HFF-Myc (cell line): Measurements from ENCODE around the gene NIPBL.

Experiments used
- DNase-seq: peaks from one replicate; pipeline ENCODE4 v3.0.0-alpha.2; 2011; ENCODE audit warnings: low read depth; ENCODE audit errors: extremely low read depth
- H3K4me3 ChIP-seq: replicated peaks from 2 replicates; pipeline ENCODE4 v1.5.1; 2011; ENCODE audit warnings: low read depth, mild to moderate bottlenecking, control low read depth, low read length
- TF ChIP-seq, protein P1 (sequence below): IDR thresholded peaks from 2 replicates; pipeline ENCODE4 v1.5.1; 2012; ENCODE audit warnings: mild to moderate bottlenecking, low read depth, low read length, control low read depth; ENCODE audit errors: missing control alignments

NIPBL gene

DNA sequence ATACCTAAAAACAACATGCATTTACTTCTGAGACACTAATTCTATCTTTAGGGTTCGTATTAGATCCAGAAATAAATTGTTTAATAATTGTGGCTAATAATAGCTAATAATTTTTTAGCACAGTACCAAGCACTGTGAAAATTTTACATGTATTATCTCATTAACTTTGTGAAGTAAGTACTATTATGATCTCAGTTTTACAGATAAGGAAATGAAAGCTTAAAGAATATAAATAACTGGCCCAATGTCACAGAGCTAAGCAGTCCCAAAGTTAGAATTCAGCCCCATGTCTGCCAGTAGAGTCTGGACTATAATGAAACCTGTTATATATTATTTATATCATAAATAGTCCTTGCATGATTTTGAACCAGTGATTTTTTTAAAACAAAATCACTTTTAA lies 163.3 kb downstream of the NIPBL start:
- TF ChIP-seq, protein P1, sequence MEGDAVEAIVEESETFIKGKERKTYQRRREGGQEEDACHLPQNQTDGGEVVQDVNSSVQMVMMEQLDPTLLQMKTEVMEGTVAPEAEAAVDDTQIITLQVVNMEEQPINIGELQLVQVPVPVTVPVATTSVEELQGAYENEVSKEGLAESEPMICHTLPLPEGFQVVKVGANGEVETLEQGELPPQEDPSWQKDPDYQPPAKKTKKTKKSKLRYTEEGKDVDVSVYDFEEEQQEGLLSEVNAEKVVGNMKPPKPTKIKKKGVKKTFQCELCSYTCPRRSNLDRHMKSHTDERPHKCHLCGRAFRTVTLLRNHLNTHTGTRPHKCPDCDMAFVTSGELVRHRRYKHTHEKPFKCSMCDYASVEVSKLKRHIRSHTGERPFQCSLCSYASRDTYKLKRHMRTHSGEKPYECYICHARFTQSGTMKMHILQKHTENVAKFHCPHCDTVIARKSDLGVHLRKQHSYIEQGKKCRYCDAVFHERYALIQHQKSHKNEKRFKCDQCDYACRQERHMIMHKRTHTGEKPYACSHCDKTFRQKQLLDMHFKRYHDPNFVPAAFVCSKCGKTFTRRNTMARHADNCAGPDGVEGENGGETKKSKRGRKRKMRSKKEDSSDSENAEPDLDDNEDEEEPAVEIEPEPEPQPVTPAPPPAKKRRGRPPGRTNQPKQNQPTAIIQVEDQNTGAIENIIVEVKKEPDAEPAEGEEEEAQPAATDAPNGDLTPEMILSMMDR, result no peak
- H3K4me3 ChIP-seq, result no peak overlapping the region
- no peak for DNase-seq

DNA sequence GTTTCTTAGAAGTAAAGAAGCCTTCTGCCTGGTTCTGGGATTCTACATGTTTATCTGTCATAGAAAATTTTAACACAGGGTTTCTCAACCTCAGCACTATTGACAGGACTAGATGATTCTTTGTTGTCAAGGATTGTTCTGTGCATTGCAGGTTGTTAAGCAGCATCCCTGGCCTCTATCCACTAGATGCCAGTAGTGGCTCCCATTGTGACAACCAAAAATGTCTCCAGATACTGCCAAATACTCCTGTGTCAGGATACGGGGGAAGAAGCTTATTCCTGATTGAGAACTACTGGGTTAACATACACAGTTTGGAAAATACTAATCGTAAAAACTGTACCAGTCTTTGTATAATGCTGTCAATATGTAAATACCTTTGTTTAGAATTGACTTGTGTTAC lies 167.1 kb downstream of the NIPBL start:
- TF ChIP-seq, protein P1, result peak; percentile 6
- DNase-seq, result no peak
- no peak overlapping the region for H3K4me3 ChIP-seq

DNA sequence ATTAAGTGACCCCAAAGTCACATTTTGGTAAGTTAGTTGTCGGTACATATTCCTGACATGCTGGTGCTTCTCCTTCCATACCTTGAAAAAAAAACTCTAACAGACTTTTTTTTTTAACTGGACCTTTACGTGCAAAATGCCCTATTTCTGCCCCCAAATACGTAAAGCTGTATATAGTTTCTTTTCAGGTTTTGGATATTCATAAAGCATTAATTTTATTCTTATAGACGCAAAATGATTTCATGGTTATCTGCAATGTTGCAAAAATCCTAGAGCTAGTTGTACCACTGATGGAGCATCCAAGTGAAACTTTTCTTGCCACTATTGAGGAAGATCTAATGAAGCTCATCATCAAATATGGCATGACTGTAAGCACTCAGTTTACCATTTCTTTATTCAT lies 167.6 kb downstream of the NIPBL start:
- no peak for DNase-seq
- TF ChIP-seq, protein P1, result no peak
- H3K4me3 ChIP-seq, result no peak overlapping the region

DNA sequence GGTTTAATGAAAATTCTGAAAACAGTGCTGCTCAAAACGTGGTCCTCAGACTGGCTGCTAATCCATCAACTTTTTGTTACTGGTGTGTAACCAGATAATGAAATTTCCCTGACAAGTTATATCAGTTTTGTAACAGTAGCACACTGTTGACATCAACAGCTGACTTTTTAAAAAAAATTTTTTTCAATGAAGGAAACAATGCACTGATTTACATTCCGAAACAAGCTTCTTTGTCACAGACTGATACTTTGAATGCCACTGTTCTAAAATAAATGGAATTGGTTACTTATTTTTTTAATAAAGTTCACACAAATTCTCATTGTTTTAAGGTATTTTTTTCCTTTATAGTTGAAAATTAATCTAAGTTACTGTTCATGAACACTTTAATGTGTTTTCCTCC lies 169.1 kb downstream of the NIPBL start:
- H3K4me3 ChIP-seq, result no peak overlapping the region
- no peak for DNase-seq
- TF ChIP-seq, protein P1, result no peak

DNA sequence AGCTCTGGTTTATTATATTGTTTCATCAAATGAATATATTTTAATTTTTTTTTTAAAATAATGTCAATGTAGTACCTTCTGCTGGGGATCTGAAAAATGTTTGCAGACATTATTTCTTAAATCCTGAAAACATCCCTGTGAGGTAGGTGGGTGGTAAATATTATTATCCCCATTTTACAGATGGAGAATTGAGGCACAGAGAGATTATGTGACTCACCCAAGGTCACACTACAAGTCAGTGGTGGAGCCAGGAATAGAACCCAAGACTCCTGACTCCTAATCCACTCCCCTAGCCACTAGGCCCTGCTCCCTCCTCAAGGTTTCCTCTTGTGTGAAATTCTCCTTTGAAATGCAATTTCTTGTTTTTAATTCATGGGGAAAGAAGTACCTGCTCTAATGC lies 171.4 kb downstream of the NIPBL start:
- no peak overlapping the region for H3K4me3 ChIP-seq
- TF ChIP-seq, protein P1, result no peak
- no peak for DNase-seq

DNA sequence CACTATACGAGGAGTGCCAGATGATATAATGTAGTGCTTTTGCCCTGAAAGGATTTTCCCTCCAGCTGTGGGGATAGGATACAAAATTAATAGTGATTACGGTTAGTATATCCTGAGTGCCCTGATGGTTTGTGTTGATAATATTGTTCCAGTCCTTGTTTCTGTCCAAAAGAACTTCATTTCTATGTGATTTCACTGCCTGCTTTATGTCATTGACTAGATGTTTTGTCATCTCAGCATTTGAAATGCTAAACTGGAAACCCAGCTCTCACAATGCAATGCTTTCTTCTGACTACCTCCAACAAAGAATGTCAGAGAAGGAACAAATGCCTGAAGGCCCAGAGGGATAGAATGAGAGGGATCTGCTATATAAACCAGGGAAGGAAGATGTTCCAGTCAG lies 177.8 kb downstream of the NIPBL start:
- TF ChIP-seq, protein P1, result no peak
- no peak overlapping the region for H3K4me3 ChIP-seq
- DNase-seq, result no peak

DNA sequence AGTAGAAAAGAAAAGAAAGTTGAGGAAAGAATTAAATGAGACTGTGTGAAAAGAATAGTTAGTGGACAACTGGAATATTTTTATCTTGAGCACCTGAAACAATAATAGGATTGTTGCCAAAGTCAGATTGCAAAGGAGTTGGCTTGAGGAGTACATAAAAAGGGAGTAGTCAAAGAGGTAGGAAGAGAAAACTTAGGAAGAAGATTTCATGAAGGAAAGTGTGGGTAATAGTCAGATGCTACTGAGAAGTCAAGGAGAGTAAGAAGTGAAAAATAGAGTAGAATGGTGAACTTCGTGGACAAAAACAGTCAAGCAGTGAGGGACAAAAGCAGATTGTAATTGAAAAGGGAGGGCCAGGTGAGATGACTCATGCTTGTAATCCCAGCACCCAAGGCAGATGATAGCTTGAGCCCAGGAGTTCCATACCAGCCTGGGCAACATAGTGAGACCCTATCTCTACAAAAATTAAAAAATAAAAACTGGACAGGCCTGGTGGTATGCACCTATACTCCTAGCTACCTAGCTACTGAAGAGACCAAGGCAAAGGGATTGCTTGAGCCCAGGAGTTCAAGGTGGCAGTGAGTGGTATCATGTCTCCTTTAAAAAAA lies 178.9 kb downstream of the NIPBL start:
- no peak overlapping the region for H3K4me3 ChIP-seq
- TF ChIP-seq, protein P1, result no peak
- DNase-seq, result no peak
